Type B pancreatic cell (in vitro differentiated cells): ENCODE data around the gene KEL. TPM values are rescaled to one million over a fixed set of nuclear protein-coding genes. Genes with fewer than 3 reads are reported as not detected.

Experiments used
- DNase-seq: peaks from one replicate; pipeline ENCODE4 v3.0.0; 2021; ENCODE audit warnings: mixed read lengths; ENCODE audit not compliant: unreplicated experiment; ENCODE audit errors: extremely low spot score
- H3K27ac Mint-ChIP-seq: 2 replicates; pipeline ENCODE4 v1.8.0; 2021; ENCODE audit warnings: mild to moderate bottlenecking, mixed read lengths
- H3K27me3 Mint-ChIP-seq: 2 replicates; pipeline ENCODE4 v1.8.0; 2021; ENCODE audit warnings: mixed read lengths
- H3K36me3 Mint-ChIP-seq: 2 replicates; pipeline ENCODE4 v1.8.0; 2021; ENCODE audit warnings: mixed read lengths
- H3K4me1 Mint-ChIP-seq: one replicate; pipeline ENCODE4 v1.8.0; 2021; ENCODE audit warnings: mixed read lengths; ENCODE audit not compliant: unreplicated experiment
- H3K4me3 Mint-ChIP-seq: 2 replicates; pipeline ENCODE4 v1.8.0; 2021; ENCODE audit warnings: mild to moderate bottlenecking, mixed read lengths
- H3K9me3 Mint-ChIP-seq: 2 replicates; pipeline ENCODE4 v1.8.0; 2021; ENCODE audit warnings: mixed read lengths
- total RNA-seq: library from RNA; stranded (reverse); gene quantifications from 2 replicates; pipeline ENCODE4 v1.2.1, GENCODE V29; 2021; ENCODE audit warnings: low replicate concordance
- TF ChIP-seq, protein P1 (sequence below): fragments of 200-600 bp; sonication (generic); conservative IDR thresholded peaks from 2 replicates; pipeline ENCODE4 v1.5.0; 2021; ENCODE audit warnings: antibody characterized with exemption, mild to moderate bottlenecking

Gene KEL
- total RNA-seq, 1 donor from 2014 or later: 2.8 TPM

DNA sequence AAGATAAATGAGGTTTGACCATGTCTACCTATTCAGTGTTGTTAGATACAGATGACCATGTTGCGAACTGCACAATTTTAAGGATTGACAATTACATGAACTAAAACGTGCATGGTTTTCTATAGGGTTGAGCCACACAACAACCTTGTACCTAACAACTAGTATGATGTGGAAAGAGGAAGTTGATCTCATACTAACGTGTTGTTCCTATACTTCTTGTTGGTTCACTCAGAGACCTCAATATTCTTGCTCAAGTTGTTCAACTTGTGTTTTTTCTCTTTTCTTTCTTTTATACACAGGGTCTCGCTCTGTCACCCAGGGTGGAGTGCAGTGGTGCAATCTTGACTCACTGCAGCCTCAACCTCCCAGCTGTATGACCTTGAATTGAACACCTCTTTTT, 6.1 kb upstream of the KEL start:
- TF ChIP-seq, protein P1, sequence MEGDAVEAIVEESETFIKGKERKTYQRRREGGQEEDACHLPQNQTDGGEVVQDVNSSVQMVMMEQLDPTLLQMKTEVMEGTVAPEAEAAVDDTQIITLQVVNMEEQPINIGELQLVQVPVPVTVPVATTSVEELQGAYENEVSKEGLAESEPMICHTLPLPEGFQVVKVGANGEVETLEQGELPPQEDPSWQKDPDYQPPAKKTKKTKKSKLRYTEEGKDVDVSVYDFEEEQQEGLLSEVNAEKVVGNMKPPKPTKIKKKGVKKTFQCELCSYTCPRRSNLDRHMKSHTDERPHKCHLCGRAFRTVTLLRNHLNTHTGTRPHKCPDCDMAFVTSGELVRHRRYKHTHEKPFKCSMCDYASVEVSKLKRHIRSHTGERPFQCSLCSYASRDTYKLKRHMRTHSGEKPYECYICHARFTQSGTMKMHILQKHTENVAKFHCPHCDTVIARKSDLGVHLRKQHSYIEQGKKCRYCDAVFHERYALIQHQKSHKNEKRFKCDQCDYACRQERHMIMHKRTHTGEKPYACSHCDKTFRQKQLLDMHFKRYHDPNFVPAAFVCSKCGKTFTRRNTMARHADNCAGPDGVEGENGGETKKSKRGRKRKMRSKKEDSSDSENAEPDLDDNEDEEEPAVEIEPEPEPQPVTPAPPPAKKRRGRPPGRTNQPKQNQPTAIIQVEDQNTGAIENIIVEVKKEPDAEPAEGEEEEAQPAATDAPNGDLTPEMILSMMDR: no peak
- H3K27me3 Mint-ChIP-seq: peaks cover 6% of the 10 kb centered on the region
- peaks cover 1% of the 10 kb centered on the region for H3K4me1 Mint-ChIP-seq
- no peak overlapping the region for H3K4me3 Mint-ChIP-seq
- no peak overlapping the region for H3K27ac Mint-ChIP-seq
- no peaks in the 10 kb centered on the region for H3K36me3 Mint-ChIP-seq
- no peak for DNase-seq
- no peaks in the 10 kb centered on the region for H3K9me3 Mint-ChIP-seq

DNA sequence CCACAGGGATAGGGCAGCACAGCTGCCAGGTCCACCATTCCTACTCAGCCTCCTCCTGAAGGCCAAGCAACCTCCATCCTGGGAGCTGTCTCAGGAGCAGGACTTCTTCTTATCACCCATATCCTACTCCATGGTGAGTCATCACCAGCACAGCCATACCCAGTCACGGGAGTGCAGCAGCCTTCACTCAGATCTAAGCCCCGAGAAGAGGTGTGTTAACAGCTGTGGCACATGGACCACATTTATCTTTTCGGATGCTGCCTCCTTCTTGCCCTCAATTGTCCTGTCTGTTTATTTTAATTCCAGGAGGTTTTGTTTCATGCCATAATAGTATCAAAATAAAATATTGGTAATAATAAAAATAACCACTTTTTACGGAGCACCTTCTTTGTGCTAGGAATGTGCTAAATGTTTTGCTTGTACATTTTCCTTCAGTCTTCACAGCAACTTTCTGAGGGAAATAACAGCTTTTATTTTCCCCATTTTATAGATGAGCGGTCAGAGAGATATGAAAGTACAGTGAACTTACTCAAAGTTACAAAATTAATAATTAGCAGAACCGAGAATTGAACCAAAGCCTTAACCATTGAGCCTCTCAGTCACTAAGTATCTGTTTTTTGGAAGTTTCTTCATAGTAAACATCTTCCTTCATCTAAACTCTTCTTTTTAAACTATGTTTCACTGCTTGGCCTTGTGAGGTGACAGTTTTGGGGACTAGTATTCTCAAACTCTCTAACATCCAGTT, 2.5 kb upstream of the KEL start:
- Mint-ChIP-seq H3K9me3 (no peaks in the 10 kb centered on the region), H3K27ac (no peak overlapping the region), H3K27me3 (peaks cover 11% of the 10 kb centered on the region), H3K4me1 (peaks cover 6% of the 10 kb centered on the region), H3K36me3 (no peaks in the 10 kb centered on the region), H3K4me3 (no peak overlapping the region)
- TF ChIP-seq, protein P1: no peak
- no peak for DNase-seq

DNA sequence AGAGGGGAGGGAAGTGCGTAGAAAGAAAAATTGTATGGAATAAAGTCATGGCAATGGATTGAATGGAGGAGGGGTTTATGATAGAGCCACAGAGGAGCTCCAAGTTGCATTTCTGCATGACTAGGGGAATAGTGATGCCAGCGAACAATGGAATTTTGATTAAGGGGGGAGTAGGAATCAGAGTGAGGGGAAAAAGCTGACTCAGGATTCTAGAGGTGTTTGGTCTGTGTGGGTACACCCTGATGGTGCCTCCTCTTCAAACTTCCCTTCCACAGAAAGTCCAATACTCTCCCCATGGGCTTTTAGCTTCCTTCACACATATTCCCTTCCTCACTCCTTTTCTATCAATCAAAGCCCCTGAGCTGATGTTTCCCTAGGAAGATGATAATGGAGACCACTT, 1.8 kb upstream of the KEL start:
- H3K27ac Mint-ChIP-seq: no peak overlapping the region
- peaks cover 18% of the 10 kb centered on the region for H3K27me3 Mint-ChIP-seq
- no peak overlapping the region for H3K4me3 Mint-ChIP-seq
- TF ChIP-seq, protein P1: no peak
- H3K36me3 Mint-ChIP-seq: no peaks in the 10 kb centered on the region
- H3K9me3 Mint-ChIP-seq: no peaks in the 10 kb centered on the region
- peaks cover 6% of the 10 kb centered on the region for H3K4me1 Mint-ChIP-seq
- no peak for DNase-seq

DNA sequence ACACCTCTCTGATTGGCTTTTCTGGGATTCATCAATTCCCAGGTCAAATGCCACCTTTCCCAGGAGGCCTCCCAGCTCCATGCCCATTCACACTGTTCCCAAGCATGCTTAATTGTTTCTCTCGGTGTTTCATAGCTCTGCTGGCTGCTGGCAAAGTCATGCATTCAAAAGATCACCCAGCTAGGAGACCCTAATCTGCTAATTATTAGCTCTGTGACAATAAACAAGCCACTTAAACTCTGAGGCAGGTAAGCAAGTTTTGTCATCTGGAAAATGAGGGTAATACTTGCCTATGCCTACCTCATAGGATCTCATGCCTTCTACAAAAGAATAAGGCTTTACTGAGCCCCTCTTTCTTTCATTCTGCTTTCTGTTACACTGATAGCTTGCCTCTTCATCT, 828 bp upstream of the KEL start:
- H3K36me3 Mint-ChIP-seq: no peaks in the 10 kb centered on the region
- DNase-seq: no peak
- H3K27me3 Mint-ChIP-seq: peaks cover 20% of the 10 kb centered on the region
- TF ChIP-seq, protein P1: no peak
- peaks cover 6% of the 10 kb centered on the region for H3K4me1 Mint-ChIP-seq
- no peaks in the 10 kb centered on the region for H3K9me3 Mint-ChIP-seq
- H3K4me3 Mint-ChIP-seq: no peak overlapping the region
- H3K27ac Mint-ChIP-seq: no peak overlapping the region

DNA sequence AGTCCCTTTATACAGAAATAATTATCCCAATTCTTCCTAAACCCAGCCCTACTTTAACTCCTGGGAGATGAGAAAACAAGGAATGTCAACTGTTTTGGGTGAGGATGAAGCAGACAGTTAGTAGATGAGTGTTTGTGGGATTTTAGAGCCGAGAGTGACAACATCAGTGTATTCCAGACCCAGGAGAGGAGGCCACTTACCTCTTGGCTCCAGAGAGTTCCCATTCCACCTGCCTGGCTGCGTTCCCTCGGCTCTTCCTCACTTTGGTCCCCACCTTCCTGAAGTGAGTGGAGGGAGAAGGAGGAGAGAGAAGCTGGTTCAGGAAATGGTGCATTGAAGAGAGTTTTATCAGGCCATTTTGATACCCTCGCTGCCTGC, 579 bp downstream of the KEL start:
- Mint-ChIP-seq H3K36me3 (no peaks in the 10 kb centered on the region), H3K9me3 (no peaks in the 10 kb centered on the region), H3K4me1 (peaks cover 6% of the 10 kb centered on the region), H3K27me3 (peaks cover 20% of the 10 kb centered on the region), H3K27ac (no peak overlapping the region), H3K4me3 (no peak overlapping the region)
- no peak for DNase-seq
- TF ChIP-seq, protein P1: no peak
